Chondrocyte (in vitro differentiated cells): ENCODE data around the gene ZG16B. TPM values are rescaled to one million over a fixed set of nuclear protein-coding genes. Genes with fewer than 3 reads are reported as not detected.
A peak's percentile ranks its signal among the peaks of the same experiment; 100 is the strongest.

ENCODE experiments used
- DNase-seq: peaks from one replicate; pipeline ENCODE4 v3.0.0; 2021; ENCODE audit warnings: mixed read lengths, low spot score
- H3K27ac Mint-ChIP-seq: one replicate; pipeline ENCODE4 v1.8.0; 2021; ENCODE audit warnings: mild to moderate bottlenecking, moderate library complexity, mixed read lengths; ENCODE audit not compliant: unreplicated experiment
- H3K27me3 Mint-ChIP-seq: 2 replicates; pipeline ENCODE4 v1.8.0; 2021; ENCODE audit warnings: low read depth, mixed read lengths
- H3K36me3 Mint-ChIP-seq: 2 replicates; pipeline ENCODE4 v1.8.0; 2021; ENCODE audit warnings: low read depth, mixed read lengths
- H3K4me1 Mint-ChIP-seq: 2 replicates; pipeline ENCODE4 v1.8.0; 2021; ENCODE audit warnings: low read depth, mild to moderate bottlenecking, mixed read lengths
- H3K4me3 Mint-ChIP-seq: one replicate; pipeline ENCODE4 v1.8.0; 2021; ENCODE audit warnings: mild to moderate bottlenecking, moderate library complexity, mixed read lengths; ENCODE audit not compliant: unreplicated experiment
- H3K9me3 Mint-ChIP-seq: 2 replicates; pipeline ENCODE4 v1.8.0; 2021; ENCODE audit warnings: low read depth, mixed read lengths
- CTCF ChIP-seq: fragments of 200-600 bp; sonication (generic); IDR thresholded peaks from 2 replicates; pipeline ENCODE4 v1.5.0; 2021; ENCODE audit warnings: antibody characterized with exemption, mild to moderate bottlenecking, moderate library complexity
- total RNA-seq: library from RNA; stranded (reverse); gene quantifications from 3 replicates; pipeline ENCODE4 v1.2.1, GENCODE V29; 2021

ZG16B gene
- total RNA-seq, 1 donor from 2014 or later = 2.1 TPM

GRCh38 chr16:2840914-2841313, 10.8 kb downstream of the ZG16B start:
- no peak for DNase-seq
- H3K27me3 Mint-ChIP-seq = peaks cover 2% of the 10 kb centered on the region
- H3K36me3 Mint-ChIP-seq = no peaks in the 10 kb centered on the region
- H3K4me1 Mint-ChIP-seq = peaks cover 17% of the 10 kb centered on the region
- H3K4me3 Mint-ChIP-seq = no peak overlapping the region
- H3K27ac Mint-ChIP-seq = no peak overlapping the region
- TF ChIP-seq CTCF = no peak
- no peaks in the 10 kb centered on the region for H3K9me3 Mint-ChIP-seq

- Mint-ChIP-seq H3K9me3 (no peaks in the 10 kb centered on the region), H3K27ac (no peak overlapping the region), H3K4me3 (no peak overlapping the region), H3K36me3 (no peaks in the 10 kb centered on the region), H3K27me3 (peaks cover 2% of the 10 kb centered on the region), H3K4me1 (peaks cover 11% of the 10 kb centered on the region)
- no peak for DNase-seq
- no peak for TF ChIP-seq CTCF
Measured at GRCh38 chr16:2841606-2842339, 11.7 kb downstream of the ZG16B start.

- peaks cover 4% of the 10 kb centered on the region for H3K4me1 Mint-ChIP-seq
- H3K4me3 Mint-ChIP-seq = no peak overlapping the region
- no peak overlapping the region for H3K27ac Mint-ChIP-seq
- H3K27me3 Mint-ChIP-seq = peaks cover 2% of the 10 kb centered on the region
- TF ChIP-seq CTCF = peak; percentile 70
- DNase-seq = no peak
- H3K36me3 Mint-ChIP-seq = no peaks in the 10 kb centered on the region
- no peaks in the 10 kb centered on the region for H3K9me3 Mint-ChIP-seq
Measured at GRCh38 chr16:2842340-2843000, 12.4 kb downstream of the ZG16B start.

GRCh38 chr16:2843526-2843925, 13.4 kb downstream of the ZG16B start:
- Mint-ChIP-seq H3K4me1 (no peaks in the 10 kb centered on the region), H3K27ac (no peak overlapping the region), H3K36me3 (no peaks in the 10 kb centered on the region), H3K4me3 (no peak overlapping the region), H3K27me3 (peaks cover 2% of the 10 kb centered on the region), H3K9me3 (no peaks in the 10 kb centered on the region)
- TF ChIP-seq CTCF = no peak
- no peak for DNase-seq

GRCh38 chr16:2845116-2845515, 15.0 kb downstream of the ZG16B start:
- no peaks in the 10 kb centered on the region for H3K9me3 Mint-ChIP-seq
- DNase-seq = no peak
- H3K36me3 Mint-ChIP-seq = no peaks in the 10 kb centered on the region
- H3K4me1 Mint-ChIP-seq = no peaks in the 10 kb centered on the region
- H3K27me3 Mint-ChIP-seq = peaks cover 12% of the 10 kb centered on the region
- no peak for TF ChIP-seq CTCF
- H3K4me3 Mint-ChIP-seq = no peak overlapping the region
- no peak overlapping the region for H3K27ac Mint-ChIP-seq
